HG02970 (cell line): ENCODE measurements around the gene PITPNM2.

Experiments
- ATAC-seq: cut with Tn5 transposase; IDR thresholded peaks from one replicate; pipeline ENCODE4 v1.9.1; 2021; ENCODE audit warnings: mild to moderate bottlenecking, moderate library complexity, moderate number of reproducible peaks; ENCODE audit not compliant: unreplicated experiment, low FRiP score

The PITPNM2 gene

GRCh38 chr12:123101526-123101925, 49.4 kb downstream of the PITPNM2 start:
- ATAC-seq, result no peak
